ENCODE data around the gene RMDN2.

DNA sequence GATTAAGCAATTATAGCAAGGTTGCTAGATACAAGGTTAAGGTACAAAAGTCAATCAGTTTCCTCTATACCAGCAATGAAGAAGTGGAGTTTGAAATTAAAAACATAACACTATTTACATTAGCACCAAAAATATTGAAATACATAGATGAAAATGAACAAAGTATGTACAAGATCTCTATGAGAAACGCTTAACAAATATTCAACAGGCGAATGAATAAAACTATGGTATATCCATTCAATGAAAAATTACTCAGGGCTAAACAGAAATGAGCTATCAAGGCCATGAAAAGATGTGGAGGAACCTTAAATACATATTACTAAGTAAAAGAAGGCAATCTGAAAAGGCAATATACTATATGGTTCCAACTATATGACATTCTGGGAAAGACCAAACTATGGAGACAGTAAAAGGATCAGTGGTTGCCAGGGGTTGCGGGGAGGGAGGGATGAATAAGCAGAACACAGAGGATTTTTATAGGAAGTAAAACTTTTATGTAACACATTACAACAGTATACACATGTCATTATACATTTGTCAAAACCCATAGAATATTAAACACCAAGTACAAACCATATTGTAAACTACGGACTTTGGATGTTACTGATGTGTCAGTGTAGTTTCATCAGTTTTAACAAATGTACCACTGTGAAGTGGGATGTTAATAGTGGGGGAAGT, 62.1 kb downstream of the RMDN2 start:
- TF ChIP-seq EZH2 (IDR thresholded peaks at IDR 0.05; ENCODE audit: borderline replicate concordance, low read depth, low read length): no peak
- no peak for TF ChIP-seq ZNF445 (CRISPR knock-in tag; IDR thresholded peaks at IDR 0.05; ENCODE audit: low read depth)
- TF ChIP-seq, protein P1, sequence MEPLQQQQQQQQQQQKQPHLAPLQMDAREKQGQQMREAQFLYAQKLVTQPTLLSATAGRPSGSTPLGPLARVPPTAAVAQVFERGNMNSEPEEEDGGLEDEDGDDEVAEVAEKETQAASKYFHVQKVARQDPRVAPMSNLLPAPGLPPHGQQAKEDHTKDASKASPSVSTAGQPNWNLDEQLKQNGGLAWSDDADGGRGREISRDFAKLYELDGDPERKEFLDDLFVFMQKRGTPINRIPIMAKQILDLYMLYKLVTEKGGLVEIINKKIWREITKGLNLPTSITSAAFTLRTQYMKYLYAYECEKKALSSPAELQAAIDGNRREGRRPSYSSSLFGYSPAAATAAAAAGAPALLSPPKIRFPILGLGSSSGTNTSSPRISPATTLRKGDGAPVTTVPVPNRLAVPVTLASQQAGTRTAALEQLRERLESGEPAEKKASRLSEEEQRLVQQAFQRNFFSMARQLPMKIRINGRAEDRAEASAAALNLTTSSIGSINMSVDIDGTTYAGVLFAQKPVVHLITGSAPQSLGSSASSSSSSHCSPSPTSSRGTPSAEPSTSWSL (CRISPR knock-in tag; IDR thresholded peaks at IDR 0.05; ENCODE audit: borderline replicate concordance): no peak
- no peak for TF ChIP-seq CHD1 (IDR thresholded peaks at IDR 0.05; ENCODE audit: low read length)
- TF ChIP-seq POLR2AphosphoS5 (IDR thresholded peaks at IDR 0.05; ENCODE audit: control insufficient read depth, insufficient read depth, low read depth, low read length): no peak
- TF ChIP-seq EP300 (IDR thresholded peaks at IDR 0.05; ENCODE audit: low read length): no peak
- no peak for TF ChIP-seq ESRRA (IDR thresholded peaks at IDR 0.05; ENCODE audit: borderline replicate concordance, low read depth)
- no peak for TF ChIP-seq SAP30 (IDR thresholded peaks at IDR 0.05; ENCODE audit: borderline replicate concordance, insufficient read depth, low read depth, low read length, poor library complexity, severe bottlenecking)
- no peak for TF ChIP-seq SPI1 (IDR thresholded peaks at IDR 0.05; ENCODE audit: borderline replicate concordance, low read depth, low read length)

Measured in K562 (cell line).